SW 1271 (cell line): Measurements from ENCODE around the gene ZNF598.

Experiments
- DNase-seq, 2 experiments: peaks; one replicate each; lab custom pipeline; 2025; lab: John Stamatoyannopoulos, UW

ZNF598 gene

DNA sequence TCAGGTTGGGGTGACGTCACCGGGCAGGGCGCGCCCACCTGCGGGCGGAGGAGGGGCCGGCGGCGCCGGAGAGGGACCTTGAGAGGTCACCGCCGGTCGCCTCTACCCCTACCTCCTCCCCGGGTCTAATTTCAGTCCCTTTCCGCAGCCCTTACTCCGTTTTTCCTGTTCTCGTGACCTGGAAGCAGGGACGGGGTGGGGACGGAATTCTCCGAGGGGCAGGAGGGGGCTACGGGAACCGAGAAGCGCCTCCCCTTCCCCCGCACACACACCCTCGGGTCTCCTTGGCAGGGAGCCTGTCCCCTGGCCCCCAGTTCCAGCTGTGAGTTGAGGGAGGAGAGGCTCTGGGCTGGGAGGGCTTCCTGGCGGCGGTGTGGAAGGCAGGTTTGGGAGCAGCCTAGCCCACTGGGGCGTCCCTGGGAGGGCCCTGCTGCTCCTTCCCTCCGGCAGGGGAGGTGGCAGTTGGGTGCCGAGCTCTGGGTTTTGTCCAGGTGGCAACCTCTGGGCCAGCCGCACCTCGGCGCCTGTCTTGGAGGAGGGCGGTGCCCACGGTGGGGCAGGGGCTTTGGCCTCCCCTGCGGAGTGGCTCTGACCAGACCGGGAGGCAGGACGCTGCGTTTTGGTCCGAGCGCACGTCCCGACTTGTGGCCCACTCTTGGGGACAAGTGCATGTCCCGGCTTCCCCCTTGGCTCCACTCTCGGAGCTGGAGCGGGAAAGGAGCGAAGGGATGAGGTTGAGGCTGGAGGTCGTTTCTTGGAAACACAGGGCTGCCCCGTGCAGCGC, 19.1 kb downstream of the ZNF598 start:
- no peak for DNase-seq

DNA sequence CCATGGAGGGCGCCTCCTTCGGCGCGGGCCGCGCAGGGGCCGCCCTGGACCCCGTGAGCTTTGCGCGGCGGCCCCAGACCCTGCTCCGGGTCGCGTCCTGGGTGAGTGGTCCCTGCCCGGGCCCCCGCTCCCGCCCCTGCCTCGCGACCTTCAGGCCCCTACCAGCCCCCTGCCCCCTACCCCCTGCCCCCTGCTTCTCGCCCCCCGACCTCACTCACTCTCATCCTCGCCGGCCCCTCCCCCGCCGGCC, 19.6 kb downstream of the ZNF598 start:
- no peak for DNase-seq

DNA sequence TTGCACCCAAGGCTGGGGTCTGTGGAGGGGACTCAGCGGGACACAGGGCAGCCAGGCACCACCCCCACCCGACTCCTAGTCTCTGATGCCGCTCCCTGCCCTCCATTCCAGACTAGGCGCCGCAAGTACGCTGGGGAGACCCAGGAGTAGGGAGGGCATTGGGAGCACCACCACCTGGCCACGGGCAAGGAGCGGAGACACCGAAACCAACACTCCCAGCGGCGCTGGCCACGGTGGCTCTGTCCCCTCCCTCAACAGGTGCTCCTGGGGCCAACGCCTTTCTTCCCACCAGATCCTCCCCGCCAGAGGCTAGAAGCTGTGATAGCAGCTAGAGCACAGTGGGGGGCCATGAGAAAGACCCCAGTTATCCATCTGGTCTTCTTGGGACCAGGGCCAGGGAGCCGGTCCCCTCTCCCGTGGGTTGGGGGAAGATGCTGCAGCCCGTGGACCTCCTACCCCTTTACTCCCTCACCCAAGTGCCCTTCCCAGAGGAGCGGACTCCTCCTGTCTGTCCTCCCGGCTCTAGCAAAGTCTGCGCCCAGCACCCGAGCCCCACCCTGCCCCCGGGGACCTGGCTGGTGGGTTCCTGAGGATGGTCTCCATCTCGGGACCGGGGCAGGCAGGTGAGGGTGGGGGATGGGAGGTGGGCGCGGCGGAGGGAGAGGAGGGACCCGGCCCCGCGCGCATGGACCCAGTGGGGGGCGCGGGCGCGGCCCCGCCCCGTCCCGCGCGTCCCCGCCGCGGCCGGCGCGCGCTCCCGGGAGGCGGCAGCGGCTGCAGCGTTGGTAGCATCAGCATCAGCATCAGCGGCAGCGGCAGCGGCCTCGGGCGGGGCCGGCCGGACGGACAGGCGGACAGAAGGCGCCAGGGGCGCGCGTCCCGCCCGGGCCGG, 20.2 kb downstream of the ZNF598 start, which contains the start of gene SYNGR3:
SYNGR3 (plus strand) TSS at position 762 of the 892 bp plus-strand sequence. CDS start 133 bp downstream, outside the sequence.
- no peak for DNase-seq

DNA sequence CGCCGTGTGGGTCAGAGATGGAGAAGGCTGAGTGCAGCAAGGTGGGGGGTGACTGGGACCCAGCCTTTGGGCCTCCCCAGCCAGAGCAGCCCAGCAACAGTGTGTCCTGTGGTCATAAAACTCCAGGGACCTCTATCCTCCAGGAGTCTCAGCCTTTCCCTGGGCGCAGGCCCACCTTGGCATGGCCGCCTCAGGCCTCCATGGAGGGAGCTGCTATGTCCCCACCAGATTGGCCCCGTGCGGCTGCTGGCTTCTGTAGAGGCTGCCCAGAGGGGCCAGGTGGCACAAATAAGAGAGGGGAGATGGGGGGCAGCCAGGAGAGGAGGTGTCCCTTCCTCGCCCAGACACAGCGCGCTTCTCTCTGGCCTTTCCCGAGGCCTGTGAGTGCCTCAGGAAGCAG, 22.4 kb downstream of the ZNF598 start:
- DNase-seq = no peak

DNA sequence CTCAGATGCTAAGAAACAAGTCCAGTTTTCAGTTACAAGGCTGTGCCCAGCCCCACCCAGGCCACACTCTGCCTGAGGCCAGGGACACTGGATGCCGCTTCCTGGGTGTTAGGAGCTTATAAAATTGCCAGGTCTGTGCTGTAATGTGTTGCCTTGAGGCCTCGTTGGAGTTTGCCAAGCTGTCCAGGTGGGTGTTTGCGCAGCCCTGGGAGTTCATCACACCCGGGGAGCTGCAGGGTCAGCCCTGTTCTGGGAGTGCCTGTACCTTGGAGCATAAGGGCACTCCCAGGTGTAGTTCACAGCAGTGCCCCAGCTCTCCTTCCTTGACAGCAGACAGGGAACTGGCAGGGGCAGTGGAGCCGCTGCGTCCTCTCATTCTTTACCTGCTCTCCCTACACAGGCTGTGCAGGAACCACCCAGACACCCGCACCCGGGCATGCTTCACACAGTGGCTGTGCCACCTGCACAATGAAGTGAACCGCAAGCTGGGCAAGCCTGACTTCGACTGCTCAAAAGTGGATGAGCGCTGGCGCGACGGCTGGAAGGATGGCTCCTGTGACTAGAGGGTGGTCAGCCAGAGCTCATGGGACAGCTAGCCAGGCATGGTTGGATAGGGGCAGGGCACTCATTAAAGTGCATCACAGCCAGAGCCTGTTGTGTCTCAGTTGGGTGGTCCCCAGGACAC, 24.0 kb downstream of the ZNF598 start:
- DNase-seq = no peak

DNA sequence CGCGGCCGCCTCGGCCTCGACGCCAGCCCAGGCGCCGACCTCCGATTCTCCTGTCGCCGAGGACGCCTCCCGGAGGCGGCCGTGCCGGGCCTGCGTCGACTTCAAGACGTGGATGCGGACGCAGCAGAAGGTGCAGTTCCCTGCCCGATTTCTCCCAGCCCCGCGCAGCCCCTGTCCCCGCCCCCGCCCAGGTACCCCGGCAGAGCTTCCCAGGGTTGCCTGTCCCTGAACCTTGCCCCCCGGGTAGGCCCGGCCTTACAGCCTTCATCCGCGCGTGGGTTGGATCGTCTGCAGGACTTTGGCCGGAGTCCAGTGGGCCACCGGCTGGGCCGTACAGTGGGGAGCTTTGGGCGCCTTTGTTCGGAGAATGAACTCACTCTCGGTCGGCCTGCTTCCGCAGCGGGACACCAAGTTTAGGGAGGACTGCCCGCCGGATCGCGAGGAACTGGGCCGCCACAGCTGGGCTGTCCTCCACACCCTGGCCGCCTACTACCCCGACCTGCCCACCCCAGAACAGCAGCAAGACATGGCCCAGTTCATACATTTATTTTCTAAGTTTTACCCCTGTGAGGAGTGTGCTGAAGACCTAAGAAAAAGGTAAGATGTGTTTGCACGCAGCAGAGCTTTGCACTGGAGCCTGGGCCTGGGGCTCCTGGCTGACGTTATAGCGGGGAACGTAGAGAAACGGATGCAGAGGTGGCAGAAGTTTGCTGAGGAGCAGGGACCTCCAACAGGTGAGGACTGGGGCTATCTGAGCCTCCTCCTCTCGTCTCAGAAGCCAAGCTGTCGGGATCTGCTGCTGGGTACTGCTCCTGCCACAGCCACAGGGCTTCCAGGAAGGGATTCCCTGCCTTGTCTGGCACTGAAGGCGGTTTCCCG, 25.0 kb downstream of the ZNF598 start:
- DNase-seq = no peak

DNA sequence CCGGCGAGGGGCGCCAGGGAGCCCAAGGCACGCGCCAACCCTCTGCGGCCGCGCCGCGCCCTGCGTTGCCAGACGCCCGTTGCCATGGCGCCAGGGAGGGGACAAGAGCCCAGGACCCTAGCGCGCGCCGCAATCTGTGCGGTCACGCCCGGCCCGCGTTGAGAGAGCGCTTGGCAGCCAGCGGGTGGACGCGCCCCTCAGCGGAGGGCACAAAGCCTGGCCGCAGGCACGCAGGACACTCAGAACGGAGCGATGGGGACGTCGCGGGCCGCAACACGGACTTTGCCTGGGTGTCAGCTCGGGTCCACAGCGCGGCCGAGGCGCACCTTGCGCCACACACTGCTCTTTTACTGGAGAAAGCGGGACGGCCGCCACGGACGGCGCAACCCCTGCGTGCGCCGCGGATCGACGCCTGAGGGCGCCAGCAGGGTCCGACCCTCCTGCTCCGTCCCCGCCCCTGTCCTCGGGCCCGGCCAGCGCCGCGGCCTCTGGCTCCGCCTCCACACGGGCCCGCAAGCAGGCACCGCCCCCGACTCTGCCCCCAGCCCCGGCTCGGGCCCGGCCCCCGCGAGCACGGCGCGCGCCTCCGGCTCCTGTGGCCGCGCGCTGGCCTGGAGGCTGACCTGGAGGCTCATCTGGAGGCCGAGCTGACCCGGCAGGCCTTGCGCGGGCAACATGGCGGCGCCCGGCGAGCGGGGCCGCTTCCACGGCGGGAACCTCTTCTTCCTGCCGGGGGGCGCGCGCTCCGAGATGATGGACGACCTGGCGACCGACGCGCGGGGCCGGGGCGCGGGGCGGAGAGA, 25.9 kb downstream of the ZNF598 start, which contains the start of gene GFER:
GFER (plus strand) TSS at position 650 of the 803 bp plus-strand sequence; CDS start at position 676, 26 bp downstream.
- DNase-seq = peak; percentile 63 to 80

DNA sequence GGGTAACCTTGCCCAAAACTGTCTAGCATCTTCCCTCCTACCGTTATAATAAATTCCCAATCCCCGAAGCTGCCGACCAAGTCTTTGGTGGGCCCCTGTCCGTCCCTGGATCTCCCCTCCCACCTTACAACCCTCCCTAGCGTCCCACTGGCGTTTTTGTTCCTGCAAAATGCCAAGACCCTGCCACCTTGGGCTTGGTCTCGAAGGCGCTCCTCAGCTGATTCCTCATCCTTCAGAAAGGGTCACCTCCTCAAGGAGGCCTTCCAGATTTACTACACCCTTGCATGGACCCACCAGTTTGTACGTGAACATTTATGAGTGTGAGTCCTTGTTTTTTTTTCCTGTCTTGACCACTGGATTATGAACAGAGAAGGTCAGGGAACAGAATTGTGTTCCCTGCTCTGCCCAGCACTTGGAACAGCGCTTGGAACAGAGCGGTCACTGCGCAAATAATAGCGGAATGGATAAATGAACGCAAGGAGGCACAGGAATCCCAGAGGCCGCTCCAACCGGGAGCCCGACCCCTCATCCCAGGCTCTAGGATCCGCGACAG, 26.6 kb downstream of the ZNF598 start:
- no peak for DNase-seq

DNA sequence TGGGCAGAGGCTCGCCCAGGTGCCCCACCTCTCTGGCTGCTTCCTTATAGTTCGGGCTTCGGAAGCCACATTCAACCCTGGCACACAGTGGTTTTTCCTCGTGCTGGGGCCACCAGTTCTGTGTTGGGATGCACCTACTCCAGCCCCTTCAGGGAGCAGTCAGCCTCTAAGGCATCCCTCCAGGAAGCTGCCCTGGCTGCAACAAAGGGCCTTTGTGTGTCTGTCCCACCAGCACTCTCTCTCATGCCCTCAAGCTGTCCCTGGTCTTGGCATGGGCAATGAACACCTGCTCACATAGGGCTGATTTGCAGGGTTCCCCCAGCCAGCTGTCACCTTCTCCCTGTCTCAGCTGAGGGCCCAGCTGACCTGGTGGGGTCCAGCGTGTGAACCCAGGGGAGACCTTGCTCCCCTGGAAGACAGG, 27.6 kb downstream of the ZNF598 start:
- no peak for DNase-seq

DNA sequence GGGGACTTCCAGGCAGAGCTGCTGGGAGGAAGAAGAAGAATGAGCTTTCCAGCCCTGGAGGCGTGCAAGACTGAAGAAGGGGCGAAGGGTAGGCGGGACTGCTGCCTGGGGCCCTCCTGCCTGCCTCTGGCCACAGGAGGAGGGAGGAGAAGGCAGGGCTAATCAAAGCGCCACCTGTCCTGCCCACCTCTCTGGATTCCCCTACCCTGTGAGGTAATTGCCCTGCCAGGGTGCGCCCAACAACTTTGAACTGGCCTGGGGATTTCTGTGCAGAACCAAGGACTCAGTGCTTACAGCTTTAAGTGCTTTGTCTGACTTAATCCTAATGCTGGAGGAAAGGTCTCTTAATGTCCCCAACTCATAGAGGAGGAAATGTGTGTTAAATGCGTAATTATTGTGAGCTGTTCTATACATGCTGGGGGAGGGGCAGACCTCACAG, 28.2 kb downstream of the ZNF598 start, which contains the start of gene NOXO1:
NOXO1 (minus strand) TSS at position 72 of the 439 bp plus-strand sequence. CDS start 290 bp downstream, outside the sequence.
- DNase-seq = no peak

DNA sequence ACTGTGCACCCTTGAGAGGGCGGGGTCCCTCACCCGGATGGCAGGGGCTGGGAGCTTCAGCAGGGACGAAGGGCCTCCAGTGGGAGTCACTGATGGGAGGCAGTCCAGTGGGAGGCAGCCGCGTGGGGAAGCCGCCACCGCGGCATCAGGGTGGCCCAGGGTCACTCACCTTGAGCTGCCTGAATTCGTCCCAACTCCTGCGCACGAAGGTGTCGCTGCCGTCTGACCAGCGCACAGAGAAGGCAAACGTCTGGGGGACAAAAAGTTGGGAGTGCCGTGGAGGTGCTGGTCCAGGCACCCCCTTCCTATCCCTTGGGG, 28.9 kb downstream of the ZNF598 start:
- DNase-seq = no peak

DNA sequence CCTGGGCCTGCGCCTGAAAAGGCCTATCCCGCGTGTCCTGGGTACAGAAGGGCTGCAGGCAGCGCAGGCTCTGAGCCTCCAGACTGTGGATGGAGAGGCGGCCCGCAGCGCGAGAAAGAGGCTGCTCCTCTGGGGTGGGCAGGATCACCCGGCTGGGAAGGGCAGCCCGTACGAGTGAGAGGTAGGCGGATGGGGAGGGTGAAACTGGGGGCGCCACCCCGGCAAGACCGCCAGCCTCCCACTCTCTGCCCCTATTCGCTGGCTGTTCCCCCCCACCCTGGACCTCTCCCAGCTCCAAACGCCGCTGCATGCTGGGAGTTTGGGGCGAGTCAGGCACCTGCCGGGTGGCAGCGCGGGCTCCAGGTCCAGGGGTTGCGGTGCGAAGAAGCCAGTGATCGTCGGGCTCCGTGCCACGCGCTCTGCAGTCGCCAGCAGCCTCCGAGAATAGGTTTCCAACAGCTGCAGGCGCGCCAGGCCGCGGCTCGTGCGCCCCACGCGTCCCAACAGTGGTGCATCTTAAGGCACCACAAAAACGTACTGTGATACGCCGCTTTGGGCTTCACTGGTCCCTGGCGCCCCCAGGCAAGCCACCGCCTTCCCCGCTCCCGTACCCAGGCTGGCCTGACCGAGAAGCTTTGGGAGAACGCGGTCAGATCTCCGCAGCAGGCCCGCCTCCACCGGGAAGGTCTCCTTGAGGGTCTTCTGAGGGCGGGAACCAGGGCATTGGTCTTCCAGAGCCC, 29.4 kb downstream of the ZNF598 start:
- no peak for DNase-seq

DNA sequence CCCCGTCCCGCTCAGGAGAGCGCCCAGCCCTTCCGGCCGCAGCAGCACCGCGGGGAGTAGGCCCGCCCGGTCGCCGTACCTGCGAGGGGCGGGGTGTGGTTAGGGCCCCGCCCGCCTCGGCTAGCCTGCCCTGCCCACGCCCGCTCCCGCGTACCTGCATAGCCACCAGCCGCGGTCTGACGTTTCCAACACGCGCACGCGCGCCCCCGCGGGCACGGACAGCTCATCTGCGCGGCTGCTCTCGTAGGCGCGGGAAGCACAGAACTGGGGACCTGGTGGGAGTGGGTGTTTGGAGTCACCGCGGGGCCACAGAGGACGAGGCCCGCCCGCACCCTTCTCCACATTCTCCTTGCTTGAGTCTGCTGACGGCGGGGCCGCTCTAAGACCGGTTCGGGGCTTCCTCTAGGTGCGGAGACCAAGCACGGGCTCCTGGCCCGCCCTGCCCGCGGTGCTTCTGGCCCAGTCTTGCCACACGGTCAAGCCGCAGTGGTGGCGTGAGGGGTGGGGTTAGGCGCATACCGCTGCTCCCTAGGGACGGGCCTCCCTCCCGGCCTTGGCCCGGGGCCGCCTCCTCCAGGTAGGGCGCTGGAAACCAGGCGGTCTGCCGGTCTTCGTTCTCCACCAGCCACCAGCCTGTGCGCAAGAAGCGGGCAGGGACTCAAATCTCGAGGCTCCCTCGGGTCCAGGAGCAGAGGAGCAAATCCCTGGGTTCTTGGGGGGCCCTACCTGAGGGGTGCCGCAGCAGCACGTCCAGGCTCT, 30.2 kb downstream of the ZNF598 start:
- no peak for DNase-seq

DNA sequence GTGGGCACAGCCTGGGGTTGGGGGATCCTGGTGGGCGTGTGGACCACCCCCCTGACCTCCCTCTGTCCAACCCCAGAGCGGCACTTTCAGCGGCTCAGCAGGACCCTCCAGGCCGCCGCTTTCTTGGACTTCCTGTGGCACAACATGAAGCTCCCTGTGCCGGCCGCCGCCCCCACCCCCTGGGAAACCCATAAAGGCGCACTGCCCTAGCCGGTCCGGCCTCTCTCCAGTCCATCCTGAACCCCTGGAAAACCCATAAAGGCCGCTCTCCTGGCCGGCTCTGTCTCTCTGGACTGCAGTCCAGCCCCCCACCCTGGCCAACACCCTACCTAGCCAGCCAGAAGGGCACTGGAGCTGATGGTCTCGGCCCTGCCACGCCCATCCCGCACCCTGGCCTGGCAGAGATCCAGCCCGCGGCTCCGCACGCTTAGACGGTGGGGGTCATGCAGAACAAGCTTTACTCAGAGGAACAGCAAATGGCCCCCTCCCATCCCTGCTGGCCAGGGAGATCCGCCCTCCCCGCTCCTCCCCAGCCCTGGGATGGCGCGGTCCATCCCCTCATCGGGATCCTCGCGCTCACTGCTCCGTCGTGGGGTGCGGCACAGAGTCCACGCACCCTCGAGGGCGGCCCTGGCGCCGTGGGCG, 31.0 kb downstream of the ZNF598 start:
- no peak for DNase-seq

DNA sequence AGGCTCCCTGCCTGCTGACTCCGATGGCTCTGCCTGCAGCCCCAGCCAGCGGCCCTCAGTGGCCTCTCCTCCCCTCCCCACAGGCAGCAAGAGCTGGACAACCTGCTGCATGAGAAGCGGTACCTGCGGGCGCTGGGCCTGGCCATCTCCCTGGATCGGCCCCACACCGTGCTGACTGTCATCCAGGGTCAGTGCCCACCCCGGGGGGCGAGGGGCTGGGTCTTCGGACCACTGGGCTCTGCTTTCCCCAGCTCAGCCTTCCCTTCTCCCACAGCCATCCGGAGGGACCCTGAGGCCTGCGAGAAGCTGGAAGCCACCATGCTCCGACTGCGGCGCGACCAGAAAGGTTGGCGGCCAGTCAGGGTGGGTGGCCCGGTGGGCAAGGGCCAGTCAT, 31.7 kb downstream of the ZNF598 start:
- DNase-seq = no peak

DNA sequence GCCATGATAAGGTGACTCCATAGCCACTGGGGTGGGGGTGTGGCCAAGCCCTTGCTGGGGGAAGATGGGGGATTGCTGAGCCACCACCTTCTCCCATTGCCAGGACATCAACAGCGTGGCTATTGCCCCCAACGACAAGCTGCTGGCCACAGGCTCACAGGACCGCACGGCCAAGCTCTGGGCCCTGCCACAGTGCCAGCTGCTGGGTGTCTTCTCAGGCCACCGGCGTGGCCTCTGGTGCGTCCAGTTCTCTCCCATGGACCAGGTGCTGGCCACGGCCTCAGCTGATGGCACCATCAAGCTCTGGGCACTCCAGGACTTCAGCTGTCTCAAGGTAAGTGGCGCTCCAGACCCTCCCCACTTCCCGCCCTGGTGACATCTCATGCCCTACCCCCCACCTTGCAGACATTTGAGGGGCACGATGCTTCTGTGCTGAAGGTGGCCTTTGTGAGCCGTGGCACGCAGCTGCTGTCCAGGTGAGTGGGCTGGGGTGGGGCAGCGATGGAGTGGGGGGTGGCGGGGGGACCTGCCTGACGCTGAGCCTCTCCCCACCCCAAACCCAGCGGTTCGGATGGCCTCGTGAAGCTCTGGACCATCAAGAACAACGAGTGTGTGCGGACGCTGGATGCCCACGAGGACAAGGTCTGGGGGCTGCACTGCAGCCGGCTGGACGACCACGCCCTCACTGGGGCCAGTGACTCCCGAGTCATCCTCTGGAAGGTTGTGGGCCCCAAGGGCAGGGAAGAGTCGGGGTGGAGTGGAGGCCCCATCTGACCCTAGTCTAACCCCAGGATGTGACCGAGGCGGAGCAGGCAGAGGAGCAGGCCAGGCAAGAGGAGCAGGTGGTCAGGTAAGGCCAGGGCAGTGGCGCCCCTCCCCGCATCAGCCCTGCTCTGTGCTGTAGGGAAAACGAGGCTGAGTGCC, 32.4 kb downstream of the ZNF598 start:
- DNase-seq = no peak

DNA sequence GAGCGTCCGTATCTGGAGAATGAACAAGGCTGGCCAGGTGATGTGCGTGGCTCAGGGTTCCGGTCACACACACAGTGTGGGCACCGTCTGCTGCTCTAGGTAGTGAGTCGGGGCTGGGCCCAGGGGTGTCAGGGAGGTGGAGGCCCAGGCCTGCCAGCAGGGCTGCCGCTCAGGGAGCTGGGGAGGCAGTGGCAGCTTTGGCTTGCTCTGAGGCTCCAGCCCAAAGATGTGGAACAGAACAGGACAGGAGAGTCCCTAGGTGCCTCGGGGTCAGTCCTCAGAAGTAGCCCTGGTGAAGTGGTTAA, 33.5 kb downstream of the ZNF598 start:
- DNase-seq = no peak
